Progenitor cell of endocrine pancreas (in vitro differentiated cells): ENCODE measurements around the gene NT5DC3. TPM values are rescaled to one million over a fixed set of nuclear protein-coding genes. Genes with fewer than 3 reads are reported as not detected.

ENCODE experiments used
- DNase-seq: peaks from one replicate; pipeline ENCODE4 v3.0.0; 2021; ENCODE audit warnings: low spot score; ENCODE audit not compliant: unreplicated experiment
- H3K27ac Mint-ChIP-seq: 2 replicates; pipeline ENCODE4 v1.8.0; 2021; ENCODE audit warnings: mild to moderate bottlenecking, moderate library complexity, mixed read lengths
- H3K27me3 Mint-ChIP-seq: 2 replicates; pipeline ENCODE4 v1.8.0; 2021; ENCODE audit warnings: mixed read lengths
- H3K36me3 Mint-ChIP-seq: 2 replicates; pipeline ENCODE4 v1.8.0; 2022; ENCODE audit warnings: mixed read lengths; ENCODE audit not compliant: insufficient read depth
- H3K4me1 Mint-ChIP-seq: 2 replicates; pipeline ENCODE4 v1.8.0; 2021; ENCODE audit warnings: low read depth, mixed read lengths
- H3K4me3 Mint-ChIP-seq: 2 replicates; pipeline ENCODE4 v1.8.0; 2021; ENCODE audit warnings: low read depth, mild to moderate bottlenecking, moderate library complexity, mixed read lengths
- H3K9me3 Mint-ChIP-seq: 2 replicates; pipeline ENCODE4 v1.8.0; 2021; ENCODE audit warnings: low read depth, mixed read lengths
- CTCF ChIP-seq: fragments of 200-600 bp; sonication (generic); IDR thresholded peaks from one replicate; pipeline ENCODE4 v1.5.0; 2021; ENCODE audit warnings: antibody characterized with exemption, mild to moderate bottlenecking; ENCODE audit not compliant: unreplicated experiment
- total RNA-seq: library from RNA; stranded (reverse); gene quantifications from 2 replicates; pipeline ENCODE4 v1.2.1, GENCODE V29; 2021

The NT5DC3 gene
- total RNA-seq, 1 donor from 2014 or later: 13.9 TPM

- TF ChIP-seq CTCF: peak; percentile 67
- H3K27ac Mint-ChIP-seq: peak overlapping the region; percentile 74
- H3K27me3 Mint-ChIP-seq: no peaks in the 10 kb centered on the region
- H3K9me3 Mint-ChIP-seq: no peaks in the 10 kb centered on the region
- DNase-seq: peak; percentile 40
- H3K36me3 Mint-ChIP-seq: peaks cover 7% of the 10 kb centered on the region
- H3K4me1 Mint-ChIP-seq: peaks cover 13% of the 10 kb centered on the region
- H3K4me3 Mint-ChIP-seq: no peak overlapping the region
Measured at GRCh38 chr12:103771466-103771865, 69.6 kb downstream of the NT5DC3 start.

GRCh38 chr12:103769240-103769945 is 71.6 kb downstream of the NT5DC3 start:
- Mint-ChIP-seq H3K9me3 (no peaks in the 10 kb centered on the region), H3K4me1 (peaks cover 8% of the 10 kb centered on the region), H3K36me3 (peaks cover 4% of the 10 kb centered on the region), H3K27me3 (no peaks in the 10 kb centered on the region), H3K27ac (no peak overlapping the region), H3K4me3 (no peak overlapping the region)
- DNase-seq: no peak
- TF ChIP-seq CTCF: no peak

- peaks cover 4% of the 10 kb centered on the region for H3K36me3 Mint-ChIP-seq
- TF ChIP-seq CTCF: no peak
- peaks cover 8% of the 10 kb centered on the region for H3K4me1 Mint-ChIP-seq
- no peak overlapping the region for H3K27ac Mint-ChIP-seq
- no peaks in the 10 kb centered on the region for H3K9me3 Mint-ChIP-seq
- no peak for DNase-seq
- no peaks in the 10 kb centered on the region for H3K27me3 Mint-ChIP-seq
- no peak overlapping the region for H3K4me3 Mint-ChIP-seq
Measured at GRCh38 chr12:103768467-103769123, 72.4 kb downstream of the NT5DC3 start.

DNA sequence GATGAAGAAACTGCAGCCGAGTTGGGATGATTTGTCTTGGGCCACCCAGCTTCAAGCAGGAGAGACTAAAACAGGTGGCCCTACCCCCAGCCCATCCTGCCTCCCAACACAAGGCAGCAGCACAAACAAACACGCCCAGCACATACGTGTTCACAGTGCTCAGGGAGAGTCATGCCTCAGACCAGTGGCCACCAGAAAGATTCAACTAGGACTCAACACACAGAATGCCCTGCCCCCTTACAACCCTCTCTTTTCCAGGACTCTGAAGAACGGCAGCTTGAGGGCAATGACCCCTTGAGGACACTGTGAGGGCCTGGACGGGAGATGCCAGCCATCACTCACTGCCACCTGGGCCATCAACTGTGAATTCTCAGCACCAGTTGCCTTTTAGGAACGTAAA is 75.0 kb downstream of the NT5DC3 start:
- peaks cover 2% of the 10 kb centered on the region for H3K36me3 Mint-ChIP-seq
- no peaks in the 10 kb centered on the region for H3K4me1 Mint-ChIP-seq
- no peak for TF ChIP-seq CTCF
- no peak overlapping the region for H3K4me3 Mint-ChIP-seq
- no peaks in the 10 kb centered on the region for H3K9me3 Mint-ChIP-seq
- no peak for DNase-seq
- no peak overlapping the region for H3K27ac Mint-ChIP-seq
- H3K27me3 Mint-ChIP-seq: no peaks in the 10 kb centered on the region

DNA sequence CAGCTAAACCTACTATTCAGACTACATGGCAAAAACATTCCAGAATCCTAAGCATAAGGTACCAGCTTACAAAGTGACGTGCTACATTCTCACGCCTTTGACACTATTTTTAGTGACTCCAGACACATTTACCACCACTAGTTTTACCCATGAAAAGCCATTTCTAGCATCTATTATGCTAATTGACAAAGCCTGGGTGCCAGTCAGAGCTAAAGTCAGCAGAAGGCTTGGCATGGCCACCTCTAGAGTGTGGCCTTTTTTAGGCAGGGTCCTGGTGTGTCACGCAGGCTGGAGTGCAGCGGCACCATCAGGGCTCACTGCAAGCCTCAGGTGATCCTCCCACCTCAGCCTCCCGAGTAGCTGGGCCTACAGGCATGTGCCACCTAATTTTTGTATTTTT is 75.7 kb downstream of the NT5DC3 start:
- H3K36me3 Mint-ChIP-seq: peaks cover 2% of the 10 kb centered on the region

More for the DNA sequence above, 75.7 kb downstream of the NT5DC3 start:
- TF ChIP-seq CTCF: no peak
- no peaks in the 10 kb centered on the region for H3K9me3 Mint-ChIP-seq
- no peak for DNase-seq
- H3K4me1 Mint-ChIP-seq: no peaks in the 10 kb centered on the region
- H3K27me3 Mint-ChIP-seq: no peaks in the 10 kb centered on the region
- H3K27ac Mint-ChIP-seq: no peak overlapping the region
- H3K4me3 Mint-ChIP-seq: no peak overlapping the region
